GM21381 (cell line): ENCODE results near the gene DAPK3.
"Not testable (repeated sequence)": the region's sequence is repeated elsewhere in the genome, so short reads cannot be mapped to it uniquely, and the experiment has no call there.

Experiments used
- ATAC-seq: cut with Tn5 transposase; IDR thresholded peaks from one replicate; pipeline ENCODE4 v1.9.1; 2021; ENCODE audit warnings: mild to moderate bottlenecking, moderate library complexity; ENCODE audit not compliant: unreplicated experiment

Gene DAPK3

DNA sequence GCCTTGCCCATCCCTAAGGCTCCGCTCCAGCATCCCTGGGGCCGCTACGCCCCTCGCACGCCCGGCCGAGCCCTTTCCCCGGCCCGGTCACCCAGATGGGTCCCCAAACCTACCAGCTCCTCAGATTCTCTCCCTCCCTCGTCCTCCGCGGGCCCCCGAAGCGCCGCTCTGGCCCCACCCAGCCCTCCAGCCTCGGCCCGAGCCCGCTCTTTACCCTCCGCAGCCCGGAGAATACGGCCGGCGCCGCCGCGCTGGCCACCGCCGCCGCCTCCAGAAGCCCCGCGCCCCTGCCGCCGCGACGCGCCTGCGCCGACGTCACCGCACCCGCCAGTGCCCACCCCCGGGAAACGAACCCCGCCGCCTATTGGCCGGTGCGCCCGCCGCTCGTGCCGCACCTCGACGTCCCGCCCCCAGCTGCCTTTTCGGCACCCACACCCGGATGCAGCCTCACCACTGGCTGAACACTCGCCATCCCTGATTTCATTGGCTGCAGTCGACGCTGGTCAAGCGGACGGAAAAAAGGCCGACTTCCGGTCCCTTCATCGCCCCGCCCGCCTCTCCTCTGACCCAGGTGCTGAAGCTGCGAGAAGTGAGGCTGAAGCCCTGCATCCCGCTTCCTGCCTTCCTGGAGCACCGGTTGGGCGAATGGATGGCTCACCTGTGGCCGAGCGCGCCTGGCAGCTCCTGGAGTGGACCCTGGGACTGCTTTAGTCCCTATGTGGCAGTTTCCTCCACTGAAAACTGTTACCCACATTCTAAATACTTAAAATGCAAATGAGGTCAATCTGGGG is at the start of gene DAPK3:
Gene DAPK3, minus strand, starts transcription at position 292 of the 791 bp plus-strand sequence. CDS start 1,364 bp downstream, outside the sequence.
- peak; percentile 96 for ATAC-seq

DNA sequence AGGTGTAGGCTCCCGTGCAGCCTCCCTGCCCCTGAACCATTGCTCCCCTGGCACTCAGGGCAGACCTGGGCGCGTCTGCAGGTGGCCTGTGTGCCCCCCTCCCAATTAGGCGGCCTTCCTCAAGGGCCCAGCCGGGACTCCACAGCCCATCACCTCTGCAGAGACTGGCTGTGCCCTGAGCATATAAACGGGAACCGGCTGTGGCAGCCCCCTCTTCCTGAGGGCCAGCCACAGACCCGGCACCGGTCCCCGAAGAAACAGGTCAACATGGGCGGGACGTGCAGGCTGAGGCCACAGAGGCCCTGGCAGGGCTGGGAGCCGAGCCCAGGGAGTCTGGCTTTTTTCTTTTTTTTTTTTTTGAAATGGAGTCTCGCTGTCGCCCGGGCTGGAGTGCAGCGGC is 48.7 kb upstream of the DAPK3 start:
- no peak for ATAC-seq

DNA sequence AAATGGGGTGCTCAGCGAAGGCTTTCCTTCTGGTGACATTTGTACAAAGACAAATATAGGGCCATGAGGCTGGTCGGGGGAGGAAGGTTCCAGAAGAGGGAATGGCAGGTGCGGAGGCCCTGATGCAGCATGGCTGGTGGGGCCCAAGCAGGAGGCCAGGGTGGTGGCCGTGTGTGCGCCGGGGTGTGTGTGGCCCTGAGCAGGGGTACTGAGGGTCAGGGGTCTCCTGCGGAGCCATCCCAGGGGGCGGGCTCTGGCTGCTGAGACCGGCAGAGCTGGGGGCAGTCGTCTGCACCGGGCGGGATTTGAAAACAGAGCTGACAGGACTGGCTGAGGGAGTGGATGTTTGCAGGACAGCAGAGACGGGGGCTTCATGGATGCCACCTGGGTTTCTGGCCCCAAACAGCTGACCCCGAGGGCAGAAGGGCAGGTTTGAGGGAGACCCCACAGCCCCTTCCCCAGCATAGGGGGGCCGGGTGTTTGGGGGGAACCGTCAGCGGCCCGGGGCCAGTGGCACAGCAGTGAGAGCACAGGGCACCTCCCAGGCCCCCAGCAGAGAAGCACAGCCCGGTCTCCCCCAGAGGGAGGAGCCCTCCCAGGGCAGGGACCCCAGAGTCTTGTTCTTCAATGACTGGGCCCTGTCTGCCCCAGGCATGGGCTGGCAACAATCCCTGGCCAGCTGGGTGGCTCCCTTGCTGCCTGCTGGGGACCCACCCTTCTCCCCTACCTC is 48.0 kb upstream of the DAPK3 start:
- ATAC-seq: no peak

DNA sequence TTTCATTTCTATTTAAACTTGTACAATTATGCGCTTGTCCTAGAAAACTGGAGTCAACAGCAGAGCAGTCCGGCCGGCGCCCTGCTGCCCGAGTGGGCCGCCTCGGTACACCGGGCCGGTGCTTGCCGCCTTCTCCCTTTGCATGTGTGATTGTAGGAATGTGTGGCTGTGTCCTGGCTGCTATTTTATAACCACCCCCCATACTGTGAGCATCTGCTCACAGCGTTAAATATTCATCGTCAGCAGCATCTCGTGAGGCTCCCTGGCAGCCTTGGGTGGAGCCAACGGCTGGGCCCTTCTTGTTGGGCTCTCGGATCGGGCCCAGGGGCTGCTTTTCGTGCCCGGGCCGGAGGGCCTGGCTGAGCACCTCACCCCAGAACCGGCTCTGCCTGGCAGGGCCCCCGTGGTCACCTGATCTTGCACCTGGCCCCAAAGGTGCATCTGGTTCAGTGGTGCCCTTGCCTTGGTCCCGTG is 47.3 kb upstream of the DAPK3 start:
- no peak for ATAC-seq

DNA sequence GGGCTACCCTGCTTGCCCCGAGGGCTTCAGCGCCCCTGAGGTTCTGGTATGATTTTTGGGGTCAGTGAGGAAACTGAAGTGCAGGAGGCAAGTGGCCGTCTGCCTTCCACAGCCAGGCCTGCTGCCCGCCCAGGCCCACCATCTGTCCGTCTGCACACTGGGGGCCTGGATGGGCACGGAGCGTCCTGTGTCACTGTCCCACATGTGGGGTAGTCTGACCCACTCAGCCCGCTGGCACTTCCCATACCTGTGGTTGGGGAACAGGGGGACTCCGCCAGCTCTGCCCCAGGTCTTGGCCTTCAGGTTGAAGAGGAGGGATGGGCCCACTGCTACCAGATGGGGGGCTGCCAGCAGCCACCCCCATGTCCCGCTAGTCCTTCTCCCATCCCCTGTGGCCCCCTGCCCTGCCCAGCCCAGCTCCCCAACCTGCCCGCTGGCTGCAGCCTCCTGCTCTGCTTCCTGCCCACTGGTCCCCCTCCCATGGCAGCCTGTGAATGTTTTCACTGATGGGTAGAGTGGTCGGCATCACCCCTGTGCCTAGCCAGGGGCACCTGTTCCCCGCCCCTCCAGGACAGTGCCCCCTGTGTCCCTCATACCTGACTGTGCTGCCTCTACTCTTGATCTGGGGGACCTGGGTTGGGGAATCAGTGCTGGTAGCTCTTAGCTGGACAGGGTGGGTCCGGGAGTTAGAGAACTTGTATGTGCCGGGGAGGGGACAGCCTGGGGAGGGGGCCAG is 46.2 kb upstream of the DAPK3 start:
- ATAC-seq: no peak

DNA sequence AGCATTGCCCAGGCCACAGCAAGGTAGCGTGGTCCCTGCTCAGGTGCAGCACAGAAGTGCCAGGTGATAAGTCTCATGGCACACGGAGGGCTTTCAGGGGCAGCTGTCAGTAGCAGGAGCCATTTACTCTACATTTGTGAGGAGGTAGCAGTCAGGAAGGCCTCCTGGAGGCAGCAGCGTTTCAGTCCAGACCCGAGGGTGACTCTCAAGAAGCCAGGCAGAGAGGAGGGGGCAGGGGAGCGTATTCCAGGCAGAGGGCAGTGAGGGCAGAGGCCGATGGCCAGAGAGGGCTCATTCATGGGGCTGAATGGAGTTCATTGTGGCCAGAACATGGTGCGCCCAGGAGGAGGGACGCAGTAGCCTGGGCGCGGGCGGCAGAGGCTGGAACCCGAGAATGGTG is 45.6 kb upstream of the DAPK3 start:
- ATAC-seq: no peak

DNA sequence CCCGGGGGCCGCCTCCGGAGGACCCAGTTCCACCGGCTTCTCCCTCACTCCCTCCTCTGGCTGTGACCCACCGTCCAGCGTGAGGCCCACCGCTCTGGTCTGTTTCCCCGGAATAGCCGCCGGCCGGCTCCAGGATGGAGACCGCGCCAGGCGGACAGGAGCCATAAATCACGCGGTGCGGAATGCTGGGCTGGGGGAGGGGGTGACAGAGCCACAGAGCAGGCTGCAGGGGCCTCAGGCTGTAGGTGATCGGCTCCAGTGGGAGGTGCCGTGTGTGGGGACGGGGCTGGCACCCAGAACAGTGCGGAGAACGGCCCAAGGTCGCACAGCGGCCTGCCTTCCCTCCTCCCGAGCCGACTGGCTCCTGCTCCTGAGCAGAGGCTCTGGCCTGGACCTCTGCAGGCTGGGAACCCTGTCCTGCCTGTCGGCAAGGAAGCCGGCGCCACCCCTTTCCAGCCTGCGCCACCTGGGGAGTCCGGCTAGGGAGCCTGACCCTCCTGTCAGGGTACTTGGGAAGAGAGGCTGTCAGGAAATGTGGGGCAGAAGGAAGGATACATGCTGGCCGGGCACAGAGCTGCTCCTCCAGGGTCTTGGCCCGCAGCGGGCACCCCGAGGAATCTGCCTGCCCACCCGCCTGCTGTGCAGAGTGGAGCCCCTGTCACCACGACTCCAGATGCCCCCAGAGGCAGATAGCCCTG is 45.0 kb upstream of the DAPK3 start:
- ATAC-seq: no peak

DNA sequence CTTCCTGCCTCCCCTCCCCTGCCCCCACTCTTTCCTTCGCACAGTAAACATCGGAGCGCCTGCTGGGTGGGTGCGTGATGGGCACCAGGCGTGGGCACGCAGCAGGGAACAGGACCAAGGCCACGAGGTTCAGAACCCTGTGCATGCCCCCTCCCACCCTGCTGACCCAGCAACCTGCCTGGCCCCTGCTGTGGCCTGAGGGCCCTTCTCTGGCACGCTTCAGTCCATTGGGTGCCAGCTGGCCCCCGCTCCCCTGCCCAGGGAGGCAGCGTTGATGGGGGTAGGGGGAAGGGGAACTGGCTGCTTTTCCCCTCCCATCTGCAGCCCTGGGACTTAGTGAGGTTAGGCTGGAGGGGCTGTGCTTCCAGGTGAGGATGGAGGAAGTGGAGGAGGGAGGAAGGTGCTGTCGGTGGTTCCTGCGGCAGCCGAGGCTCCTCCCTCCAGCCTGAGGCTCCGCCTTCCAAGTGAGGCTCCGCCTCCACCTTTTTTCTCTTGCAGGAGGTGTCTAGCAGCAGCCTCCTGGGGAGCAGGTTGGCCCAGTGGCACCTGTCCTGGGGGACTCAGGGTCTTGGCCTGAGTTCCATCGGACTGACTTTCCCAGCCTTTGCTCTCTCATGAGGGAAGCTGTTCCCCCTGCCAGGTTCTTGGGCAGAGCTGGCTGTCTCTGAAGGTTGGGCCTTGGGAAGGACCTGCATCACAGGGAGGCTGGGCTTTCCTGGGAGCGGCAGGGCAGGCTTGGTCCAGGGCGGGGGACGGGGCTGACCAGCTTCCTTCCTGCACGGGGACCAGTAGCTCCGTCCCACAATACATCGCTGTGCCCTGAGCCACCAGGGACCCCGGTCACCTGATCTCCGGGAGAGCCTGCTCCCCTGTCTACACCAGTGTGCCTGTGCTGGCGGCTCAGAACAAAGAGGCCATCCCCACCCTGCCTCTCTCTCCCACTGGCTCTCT is 43.9 kb upstream of the DAPK3 start:
- no peak for ATAC-seq

DNA sequence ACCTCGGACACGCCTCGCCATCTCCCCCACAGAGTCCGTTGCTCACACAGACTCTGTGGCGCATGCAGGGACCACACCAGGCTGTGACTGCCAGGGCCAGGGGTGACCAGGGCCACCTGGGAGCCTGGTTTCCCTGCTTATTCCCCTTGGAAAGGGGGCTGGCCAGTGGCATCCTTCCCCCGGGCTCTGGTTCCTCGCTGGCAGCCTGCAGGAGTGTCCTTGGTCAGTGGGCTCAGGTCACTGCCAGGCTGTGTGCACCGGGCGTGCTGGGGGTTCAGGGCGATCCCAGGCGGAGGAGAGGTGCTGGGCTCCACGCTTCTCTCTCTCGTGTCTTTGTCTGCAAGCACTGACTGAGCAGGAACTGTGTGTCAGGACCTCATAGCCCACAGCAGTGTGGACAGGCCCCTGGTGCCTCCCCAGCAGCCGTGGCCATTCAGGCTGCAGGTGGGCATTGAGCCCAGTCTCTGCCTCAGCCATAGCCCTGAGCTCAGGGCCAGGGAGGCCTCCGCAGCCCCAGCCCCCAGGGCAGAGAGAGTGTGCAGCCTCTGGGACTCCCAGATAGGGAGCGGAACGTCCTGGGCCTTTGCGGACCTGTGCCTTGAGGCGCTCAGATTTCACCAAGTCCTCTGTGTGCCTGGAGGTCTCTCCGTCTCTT is 43.1 kb upstream of the DAPK3 start:
- ATAC-seq: no peak

DNA sequence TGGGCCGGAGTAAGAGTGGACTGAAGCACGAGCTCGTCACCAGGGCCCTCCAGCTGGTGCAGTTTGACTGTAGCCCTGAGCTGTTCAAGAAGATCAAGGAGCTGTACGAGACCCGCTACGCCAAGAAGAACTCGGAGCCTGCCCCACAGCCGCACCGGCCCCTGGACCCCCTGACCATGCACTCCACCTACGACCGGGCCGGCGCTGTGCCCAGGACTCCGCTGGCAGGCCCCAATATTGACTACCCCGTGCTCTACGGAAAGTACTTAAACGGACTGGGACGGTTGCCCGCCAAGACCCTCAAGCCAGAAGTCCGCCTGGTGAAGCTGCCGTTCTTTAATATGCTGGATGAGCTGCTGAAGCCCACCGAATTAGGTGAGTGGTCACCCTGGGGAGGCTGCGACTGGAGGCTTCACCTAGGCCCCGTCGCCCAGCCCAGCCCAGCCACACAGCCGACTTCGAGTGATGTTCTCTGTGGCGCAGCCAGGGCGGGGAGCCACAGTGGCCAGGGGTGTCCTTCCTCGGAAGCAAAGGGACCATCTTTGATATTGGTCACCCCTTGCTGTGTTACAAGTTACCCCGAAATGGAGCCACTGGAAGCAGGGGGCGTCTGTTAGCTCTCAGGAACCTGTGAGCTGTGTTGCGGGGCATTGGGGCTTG is 42.2 kb upstream of the DAPK3 start:
- no peak for ATAC-seq

DNA sequence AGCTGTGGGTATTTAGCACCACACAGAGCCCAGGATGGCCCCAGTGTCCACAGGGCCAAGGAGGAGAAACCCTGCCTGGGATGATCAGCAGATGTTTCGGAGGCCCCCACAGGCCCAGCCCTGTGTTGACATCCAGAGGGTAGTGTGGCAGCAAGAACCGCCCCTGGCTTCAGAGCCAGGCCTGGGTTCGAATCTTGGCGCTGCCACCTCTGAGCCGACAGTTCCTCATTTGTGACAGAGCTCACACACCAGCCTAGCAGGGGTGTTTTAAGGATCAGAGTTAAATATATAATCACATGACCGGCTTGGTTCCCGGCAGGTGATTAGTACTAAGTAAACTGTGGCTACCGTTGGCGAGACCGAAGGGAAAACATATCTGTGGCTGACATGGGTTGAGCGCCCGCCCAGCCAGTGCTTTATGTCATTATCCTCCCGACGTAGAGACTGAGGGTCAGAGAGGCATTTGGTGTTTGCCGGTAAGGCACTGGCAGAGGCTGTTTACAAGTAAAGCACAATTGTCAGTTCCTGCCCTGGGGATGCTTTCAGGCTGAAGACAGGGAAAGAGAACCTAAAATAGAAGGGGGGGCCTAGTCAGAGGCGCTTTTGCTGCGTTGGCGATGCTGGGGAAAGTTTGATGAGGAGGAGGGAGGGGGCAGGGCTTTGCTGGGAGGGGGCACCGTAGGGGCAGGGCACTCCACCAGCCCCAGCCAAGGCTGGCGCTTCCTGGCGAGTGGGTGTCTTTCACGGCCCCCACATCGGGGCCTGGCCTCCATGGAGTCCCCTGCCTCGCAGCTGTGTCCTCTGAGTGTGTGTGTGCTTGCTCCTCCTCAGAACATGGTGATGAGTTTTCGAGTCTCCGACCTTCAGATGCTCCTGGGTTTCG is 41.4 kb upstream of the DAPK3 start:
- ATAC-seq: no peak

DNA sequence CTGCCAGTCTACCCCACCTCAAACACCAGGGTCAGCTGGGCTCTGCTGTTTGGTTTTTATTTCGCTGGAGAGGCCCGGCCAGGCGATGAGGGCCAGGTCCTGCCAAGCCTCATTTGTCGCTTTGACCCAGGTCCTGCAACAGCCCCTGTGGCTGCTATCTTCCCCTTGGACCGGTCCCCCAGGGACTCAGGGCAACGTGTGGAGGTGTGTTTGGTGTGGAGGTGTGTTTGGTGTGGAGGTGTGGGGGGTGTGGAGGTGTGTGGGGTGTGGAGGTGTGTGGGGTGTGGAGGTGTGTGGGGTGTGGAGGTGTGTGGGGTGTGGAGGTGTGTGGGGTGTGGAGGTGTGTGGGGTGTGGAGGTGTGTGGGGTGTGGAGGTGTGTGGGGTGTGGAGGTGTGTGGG is 40.5 kb upstream of the DAPK3 start:
- ATAC-seq: not testable (repeated sequence)

DNA sequence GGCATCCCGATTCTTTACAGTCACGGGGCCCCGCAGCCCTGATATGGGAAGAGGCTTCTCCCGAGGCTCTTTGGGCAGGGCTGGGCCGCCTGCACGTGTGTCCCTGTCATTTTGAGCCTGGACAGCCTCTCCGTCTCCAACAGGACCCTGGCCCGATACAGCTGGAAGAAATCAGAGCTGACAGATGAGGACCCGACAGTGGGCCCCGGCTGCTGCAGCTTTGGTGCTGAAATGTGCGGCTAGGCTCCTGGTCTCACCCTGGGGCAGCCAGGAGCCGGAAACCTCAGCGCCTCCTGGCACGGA is 39.9 kb upstream of the DAPK3 start:
- ATAC-seq: no peak

DNA sequence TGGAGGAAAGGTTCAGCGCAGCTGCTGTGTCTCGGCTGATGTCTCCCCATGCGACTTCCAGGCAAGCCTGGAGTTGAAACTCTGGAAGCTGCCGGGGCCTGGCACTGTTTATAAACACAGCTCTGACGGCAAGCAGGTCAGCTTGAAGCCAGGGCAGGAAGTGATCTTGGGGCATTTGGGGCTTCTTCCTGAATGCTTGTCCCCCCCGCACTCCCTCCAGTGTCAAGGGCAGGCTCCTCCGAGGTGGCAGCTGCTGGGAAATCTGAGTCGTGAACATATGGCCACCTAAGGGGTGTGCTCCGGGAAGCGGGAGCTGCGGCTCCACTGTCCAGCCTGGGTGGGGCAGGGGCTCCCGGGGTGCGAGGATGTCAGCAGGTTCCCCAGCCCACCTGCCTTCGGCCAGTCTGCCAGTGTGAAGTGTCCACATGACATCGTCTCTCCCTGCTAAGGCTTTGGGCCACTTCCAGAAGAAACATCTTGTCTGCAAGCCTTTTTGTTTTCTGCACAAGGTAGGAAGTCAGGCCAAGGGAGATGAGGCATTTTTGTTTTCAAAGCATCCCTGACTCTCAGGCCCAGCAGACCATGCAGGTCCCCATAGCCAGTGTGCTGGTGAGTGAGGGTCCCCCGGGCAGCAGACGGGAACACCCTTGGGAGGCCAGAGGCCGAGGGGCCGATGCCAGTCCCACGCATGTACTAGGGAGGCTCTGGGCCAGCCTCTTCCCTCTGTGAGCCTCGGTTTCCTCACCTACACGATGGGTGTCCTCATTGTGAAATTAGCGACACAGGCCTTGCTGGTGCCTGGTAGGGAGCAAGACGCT is 39.3 kb upstream of the DAPK3 start:
- ATAC-seq: no peak

DNA sequence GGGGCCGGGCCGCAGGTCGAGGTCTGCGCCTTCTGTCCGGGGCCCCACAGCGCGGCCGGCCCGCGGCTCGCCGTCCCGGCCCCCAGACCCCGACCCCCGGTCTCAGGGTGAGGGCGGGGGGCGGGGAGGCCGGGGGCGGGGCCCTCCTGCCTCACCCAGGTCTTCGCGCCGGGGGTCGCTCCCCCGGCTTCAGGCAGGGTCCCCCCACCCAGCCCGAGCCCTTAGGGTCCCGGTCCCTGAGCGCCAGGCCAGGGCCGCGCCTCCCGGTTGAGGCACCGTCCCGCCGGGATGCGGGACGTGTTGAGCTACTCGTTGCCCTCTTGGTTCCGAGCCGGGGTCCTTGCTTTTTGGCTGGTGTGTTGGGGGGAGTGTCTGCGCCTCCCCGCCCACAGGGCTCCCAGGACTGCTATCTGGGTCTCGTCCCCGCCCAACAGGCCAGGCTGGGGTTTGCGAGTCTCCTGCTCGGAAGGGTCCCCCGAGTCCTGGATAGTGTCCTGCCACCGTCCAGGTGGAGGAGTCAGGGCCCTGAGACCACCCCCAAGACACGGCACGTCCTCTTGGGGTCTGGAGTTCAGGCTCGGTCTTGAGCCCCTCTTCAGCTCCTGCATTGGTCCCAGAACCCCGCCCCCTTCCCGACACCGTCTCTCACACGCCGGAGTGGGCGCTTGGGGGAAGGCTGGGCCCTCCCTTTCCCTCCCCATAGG is 37.1 kb upstream of the DAPK3 start:
- peak; percentile 17 for ATAC-seq

DNA sequence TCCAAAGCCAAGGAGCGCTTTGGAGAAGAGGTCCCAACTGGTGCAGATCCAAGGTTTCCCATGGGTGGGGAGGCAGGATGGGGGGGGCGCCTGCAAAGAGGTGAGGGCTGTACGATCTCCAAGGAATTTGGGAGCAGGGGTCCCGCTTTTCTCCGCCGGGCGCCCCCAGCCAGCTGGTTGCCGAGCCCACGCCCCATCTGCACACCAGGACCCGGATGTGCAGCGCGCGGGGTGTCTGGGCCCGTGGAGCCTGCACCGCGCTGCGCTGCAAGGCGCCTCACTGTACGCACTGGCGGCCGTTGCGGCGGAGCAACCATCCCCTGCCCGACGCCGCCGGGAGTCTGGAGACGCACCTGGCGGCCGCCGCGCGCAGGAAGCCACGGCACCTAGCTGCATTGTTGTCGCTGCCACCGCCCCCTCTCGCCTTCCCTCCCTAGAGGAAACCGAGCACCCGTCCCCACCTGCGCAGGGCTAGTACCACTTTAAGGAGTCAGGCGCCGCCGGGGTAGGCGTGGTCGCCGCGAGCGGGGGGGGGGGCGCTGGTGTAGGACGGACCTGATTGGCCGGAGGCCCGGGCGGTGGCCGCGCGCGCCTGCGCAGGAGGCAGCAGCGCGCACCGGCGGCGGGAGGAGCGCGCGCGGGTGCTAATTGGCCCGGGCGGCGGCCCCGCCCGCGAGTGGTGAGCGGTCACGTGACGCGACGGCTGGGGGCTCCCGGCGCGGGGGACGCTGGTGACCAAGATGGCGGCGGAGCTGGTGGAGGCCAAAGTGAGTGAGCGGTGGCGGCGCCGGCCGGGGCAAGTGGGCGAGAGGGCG is 36.3 kb upstream of the DAPK3 start, which contains the start of gene PIAS4:
Gene PIAS4, plus strand, starts transcription at position 716 of the 815 bp plus-strand sequence. Its CDS starts 25 bp downstream, at position 741.
- ATAC-seq: peak; percentile 84
